ENCODE data around the gene KSR1.
"Not testable (repeated sequence)": the region's sequence is repeated elsewhere in the genome, so short reads cannot be mapped to it uniquely, and the experiment has no call there.

The KSR1 gene

DNA sequence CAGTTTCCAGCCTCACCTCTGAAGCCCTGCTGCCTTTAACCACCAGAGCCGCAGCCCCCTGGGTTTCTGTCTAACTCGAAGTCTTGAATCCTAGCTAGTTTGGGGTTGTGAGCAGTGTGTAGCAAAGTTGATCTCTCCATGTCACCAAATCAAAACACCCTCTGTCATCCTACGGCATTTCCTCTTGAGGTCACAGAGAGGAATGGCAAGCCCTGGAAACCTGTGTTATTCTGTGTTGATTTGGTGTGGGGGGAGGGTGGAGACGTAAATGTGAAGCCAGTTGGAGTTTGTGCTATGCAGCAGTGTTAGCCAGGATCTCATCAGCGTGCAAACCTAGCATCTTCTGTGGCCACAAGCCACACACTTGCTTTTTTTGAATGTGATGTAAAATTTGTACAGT is 169.6 kb downstream of the KSR1 start:
- Mint-ChIP-seq H3K4me1 (ENCODE audit: low read depth) (peaks cover 29% of the 10 kb centered on the region), H3K27ac (no peak overlapping the region), H3K27me3 (ENCODE audit: low read depth) (no peaks in the 10 kb centered on the region), H3K9me3 (no peaks in the 10 kb centered on the region), H3K4me3 (no peak overlapping the region), H3K36me3 (ENCODE audit: low read depth) (peaks cover 24% of the 10 kb centered on the region)
- no peak for DNase-seq (ENCODE audit: low spot score)

DNA sequence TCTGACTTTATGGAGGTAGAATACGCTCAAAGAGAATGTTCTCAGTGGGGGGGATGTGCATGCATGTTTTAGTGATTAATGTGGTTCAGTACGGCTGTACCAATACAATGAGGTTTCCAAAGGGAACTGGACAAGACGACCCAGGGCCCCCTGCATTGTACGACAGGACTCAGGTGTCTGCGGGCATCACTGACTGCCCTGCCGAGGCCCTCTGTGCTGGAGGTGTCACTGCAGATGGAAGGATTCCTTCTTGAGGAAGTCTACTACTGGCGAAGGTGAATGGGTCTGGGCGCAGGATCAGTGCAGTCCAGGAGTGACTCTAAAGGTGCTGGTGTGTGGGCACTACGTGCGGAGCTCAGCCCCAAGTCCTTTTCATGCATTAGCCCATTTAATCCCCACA is 171.3 kb downstream of the KSR1 start:
- Mint-ChIP-seq H3K36me3 (ENCODE audit: low read depth) (peaks cover 23% of the 10 kb centered on the region), H3K4me1 (ENCODE audit: low read depth) (peaks cover 35% of the 10 kb centered on the region), H3K27ac (no peak overlapping the region), H3K4me3 (no peak overlapping the region), H3K27me3 (ENCODE audit: low read depth) (no peaks in the 10 kb centered on the region), H3K9me3 (no peaks in the 10 kb centered on the region)
- DNase-seq (ENCODE audit: low spot score) = no peak

DNA sequence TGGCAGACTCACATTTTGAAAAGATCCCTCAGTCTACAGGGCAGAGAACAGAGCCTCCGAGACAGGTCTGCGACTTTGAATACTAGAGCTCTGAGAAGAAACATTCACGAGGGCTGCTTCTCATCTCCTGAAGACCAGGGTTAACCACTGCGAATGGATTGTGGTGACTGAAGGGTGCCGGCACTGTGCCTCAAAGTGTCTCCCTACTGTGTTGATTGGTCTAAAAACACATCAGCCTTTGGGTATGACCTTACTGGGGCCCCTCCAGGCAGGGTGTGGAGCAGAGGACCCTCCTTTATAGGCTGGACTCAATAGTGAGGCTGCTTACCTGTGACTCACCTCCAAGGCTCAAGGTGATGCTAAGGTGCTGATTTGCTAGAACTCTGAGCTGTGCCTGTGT is 172.1 kb downstream of the KSR1 start:
- no peak overlapping the region for H3K27ac Mint-ChIP-seq
- H3K27me3 Mint-ChIP-seq (ENCODE audit: low read depth) = no peaks in the 10 kb centered on the region
- H3K36me3 Mint-ChIP-seq (ENCODE audit: low read depth) = peaks cover 17% of the 10 kb centered on the region
- peak; percentile 16 for DNase-seq (ENCODE audit: low spot score)
- no peaks in the 10 kb centered on the region for H3K9me3 Mint-ChIP-seq
- H3K4me1 Mint-ChIP-seq (ENCODE audit: low read depth) = peaks cover 41% of the 10 kb centered on the region
- H3K4me3 Mint-ChIP-seq = no peak overlapping the region

DNA sequence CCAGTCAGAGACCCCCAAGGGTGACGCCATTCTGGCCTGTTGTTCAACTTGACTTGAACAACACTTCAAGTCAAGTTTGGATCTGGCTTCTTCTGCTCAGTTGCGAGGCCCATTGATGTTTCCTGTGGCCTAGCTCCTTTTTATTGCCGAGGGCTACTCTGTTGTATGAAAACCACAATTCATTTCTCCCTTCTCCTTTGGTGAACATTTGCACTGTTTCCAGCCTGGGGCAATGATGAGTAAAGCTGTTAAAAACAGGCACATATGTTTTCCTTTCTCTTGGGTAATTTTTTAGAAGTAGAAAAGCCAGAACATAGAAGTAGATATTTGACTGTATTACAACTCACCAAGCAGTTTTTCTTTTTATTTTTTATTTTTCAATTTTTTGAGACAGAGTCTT is 173.0 kb downstream of the KSR1 start:
- DNase-seq (ENCODE audit: low spot score); H3K9me3 Mint-ChIP-seq; H3K27ac Mint-ChIP-seq; H3K4me3 Mint-ChIP-seq; H3K27me3 Mint-ChIP-seq (ENCODE audit: low read depth): not testable (repeated sequence)
- peaks cover 16% of the 10 kb centered on the region for H3K36me3 Mint-ChIP-seq (ENCODE audit: low read depth)
- peaks cover 44% of the 10 kb centered on the region for H3K4me1 Mint-ChIP-seq (ENCODE audit: low read depth)

- Mint-ChIP-seq H3K36me3 (ENCODE audit: low read depth) (peaks cover 25% of the 10 kb centered on the region), H3K4me3 (peak within 1 kb of the TSS; percentile 95), H3K27me3 (ENCODE audit: low read depth) (no peaks in the 10 kb centered on the region), H3K4me1 (ENCODE audit: low read depth) (peaks cover 52% of the 10 kb centered on the region), H3K9me3 (no peaks in the 10 kb centered on the region), H3K27ac (peak within 1 kb of the TSS; percentile 90)
- peak; percentile 14 for DNase-seq (ENCODE audit: low spot score)
Measured at GRCh38 chr17:27630607-27631410, 174.6 kb downstream of the KSR1 start, which contains the start of gene LGALS9. TSS of gene LGALS9 (plus strand) at chr17:27631188. CDS start at chr17:27631266, 78 bp downstream.

DNA sequence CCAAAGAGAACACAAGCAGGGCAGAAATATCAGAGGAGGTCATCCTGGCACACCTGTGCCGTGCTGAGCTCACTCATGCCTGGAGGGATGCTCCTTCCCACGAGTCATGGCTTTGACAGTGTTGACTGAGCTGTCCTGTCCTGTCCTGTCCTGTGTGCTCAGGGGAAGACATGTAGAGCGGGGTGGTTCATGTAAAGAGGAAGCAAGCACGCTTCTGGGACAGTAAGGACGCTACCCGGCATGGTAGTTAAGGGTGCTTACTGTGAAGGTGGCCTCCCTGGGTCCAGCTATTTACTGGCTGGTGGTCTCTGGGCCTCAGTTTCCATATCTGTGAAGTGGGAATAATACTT is 175.1 kb downstream of the KSR1 start:
- Mint-ChIP-seq H3K36me3 (ENCODE audit: low read depth) (peaks cover 24% of the 10 kb centered on the region), H3K4me3 (peak overlapping the region; percentile 95), H3K9me3 (no peaks in the 10 kb centered on the region), H3K27ac (peak overlapping the region; percentile 90), H3K4me1 (ENCODE audit: low read depth) (peaks cover 52% of the 10 kb centered on the region), H3K27me3 (ENCODE audit: low read depth) (no peaks in the 10 kb centered on the region)
- DNase-seq (ENCODE audit: low spot score) = no peak

- peak overlapping the region; percentile 90 for H3K27ac Mint-ChIP-seq
- H3K36me3 Mint-ChIP-seq (ENCODE audit: low read depth) = peaks cover 24% of the 10 kb centered on the region
- no peaks in the 10 kb centered on the region for H3K27me3 Mint-ChIP-seq (ENCODE audit: low read depth)
- H3K4me1 Mint-ChIP-seq (ENCODE audit: low read depth) = peaks cover 52% of the 10 kb centered on the region
- no peak for DNase-seq (ENCODE audit: low spot score)
- H3K4me3 Mint-ChIP-seq = peak overlapping the region; percentile 95
- no peaks in the 10 kb centered on the region for H3K9me3 Mint-ChIP-seq
Measured at GRCh38 chr17:27631897-27632725, 175.9 kb downstream of the KSR1 start.

DNA sequence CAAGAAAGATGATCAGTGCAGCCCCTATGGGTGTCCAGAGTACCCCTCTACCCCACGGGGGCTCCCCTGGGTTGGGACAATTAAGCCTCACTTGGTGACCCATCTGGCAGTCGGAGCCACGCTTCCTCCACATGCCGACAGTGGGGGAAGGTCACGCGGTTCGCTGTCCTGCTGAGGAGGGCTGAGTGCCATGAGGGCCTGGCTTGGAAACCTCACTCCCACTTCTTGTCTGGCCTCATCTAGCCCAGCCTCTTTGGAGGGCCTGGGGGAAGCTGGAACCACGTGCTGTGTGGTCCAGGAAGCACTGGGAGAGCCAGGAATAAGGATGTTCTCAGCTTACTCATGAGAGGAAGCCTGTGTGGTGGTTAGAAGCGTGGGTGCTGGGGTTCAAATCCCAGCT is 176.5 kb downstream of the KSR1 start:
- Mint-ChIP-seq H3K36me3 (ENCODE audit: low read depth) (peaks cover 24% of the 10 kb centered on the region), H3K4me3 (peak overlapping the region; percentile 95), H3K4me1 (ENCODE audit: low read depth) (peaks cover 50% of the 10 kb centered on the region)
- not testable (repeated sequence) for H3K9me3 Mint-ChIP-seq; H3K27ac Mint-ChIP-seq; DNase-seq (ENCODE audit: low spot score); H3K27me3 Mint-ChIP-seq (ENCODE audit: low read depth)

GRCh38 chr17:27633312-27634025 is 177.2 kb downstream of the KSR1 start:
- Mint-ChIP-seq H3K9me3 (no peaks in the 10 kb centered on the region), H3K36me3 (ENCODE audit: low read depth) (peaks cover 24% of the 10 kb centered on the region), H3K4me3 (peak overlapping the region; percentile 26), H3K27me3 (ENCODE audit: low read depth) (no peaks in the 10 kb centered on the region), H3K27ac (peak overlapping the region; percentile 15), H3K4me1 (ENCODE audit: low read depth) (peaks cover 43% of the 10 kb centered on the region)
- DNase-seq (ENCODE audit: low spot score) = no peak

DNA sequence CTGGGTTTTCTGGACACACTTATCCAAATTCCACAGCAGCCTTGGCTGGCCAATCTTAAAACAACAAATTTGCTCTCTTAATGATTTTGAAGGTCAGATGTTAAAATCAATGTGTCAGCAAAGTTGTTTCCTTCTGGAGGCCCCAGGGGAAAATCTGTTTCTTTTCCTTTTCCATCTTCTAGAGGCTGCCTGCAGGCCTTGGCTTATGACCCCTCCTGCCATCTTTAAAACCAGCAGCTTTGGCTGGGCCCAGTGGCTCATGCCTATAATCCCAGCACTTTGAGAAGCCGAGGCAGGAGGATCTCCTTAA is 177.7 kb downstream of the KSR1 start:
- H3K36me3 Mint-ChIP-seq (ENCODE audit: low read depth) = peaks cover 25% of the 10 kb centered on the region
- no peak for DNase-seq (ENCODE audit: low spot score)
- no peaks in the 10 kb centered on the region for H3K27me3 Mint-ChIP-seq (ENCODE audit: low read depth)
- H3K4me3 Mint-ChIP-seq = no peak overlapping the region
- H3K9me3 Mint-ChIP-seq = no peaks in the 10 kb centered on the region
- H3K27ac Mint-ChIP-seq = no peak overlapping the region
- peaks cover 41% of the 10 kb centered on the region for H3K4me1 Mint-ChIP-seq (ENCODE audit: low read depth)

- no peak for DNase-seq (ENCODE audit: low spot score)
- H3K4me3 Mint-ChIP-seq = no peak overlapping the region
- no peaks in the 10 kb centered on the region for H3K27me3 Mint-ChIP-seq (ENCODE audit: low read depth)
- H3K27ac Mint-ChIP-seq = no peak overlapping the region
- H3K4me1 Mint-ChIP-seq (ENCODE audit: low read depth) = peaks cover 36% of the 10 kb centered on the region
- peaks cover 27% of the 10 kb centered on the region for H3K36me3 Mint-ChIP-seq (ENCODE audit: low read depth)
- H3K9me3 Mint-ChIP-seq = no peaks in the 10 kb centered on the region
Measured at GRCh38 chr17:27634776-27635175, 178.5 kb downstream of the KSR1 start.

DNA sequence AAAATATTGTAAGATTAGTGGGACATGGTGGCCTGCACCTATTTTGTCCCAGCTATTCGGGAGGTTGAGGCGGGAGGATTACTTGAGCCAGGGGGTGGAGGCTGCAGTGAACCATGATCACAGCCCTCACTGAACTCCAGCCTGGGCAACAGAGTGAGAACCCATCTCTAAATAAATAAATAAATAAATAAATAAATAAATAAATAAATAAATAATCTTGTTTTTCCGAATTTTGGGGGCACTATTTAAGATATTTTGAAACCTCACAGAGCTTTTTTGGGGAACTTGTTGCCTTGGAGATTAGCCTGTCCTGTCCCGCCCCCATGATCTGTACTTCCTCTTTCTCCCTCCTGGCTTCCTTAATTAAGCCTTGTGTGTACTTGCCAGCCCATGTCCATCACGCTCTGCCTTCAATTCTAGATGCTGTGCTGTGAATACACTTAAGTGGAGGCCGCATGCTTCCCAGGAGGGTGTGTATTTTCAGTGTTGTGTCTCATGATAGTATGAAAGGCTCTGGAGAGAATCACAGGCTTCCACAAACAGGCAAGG is 179.1 kb downstream of the KSR1 start:
- Mint-ChIP-seq H3K27ac (peak overlapping the region; percentile 42), H3K4me1 (ENCODE audit: low read depth) (peaks cover 30% of the 10 kb centered on the region), H3K27me3 (ENCODE audit: low read depth) (no peaks in the 10 kb centered on the region), H3K36me3 (ENCODE audit: low read depth) (peaks cover 29% of the 10 kb centered on the region), H3K4me3 (no peak overlapping the region), H3K9me3 (no peaks in the 10 kb centered on the region)
- DNase-seq (ENCODE audit: low spot score) = no peak

- not testable (repeated sequence) for H3K9me3 Mint-ChIP-seq; DNase-seq (ENCODE audit: low spot score); H3K27ac Mint-ChIP-seq; H3K4me3 Mint-ChIP-seq; H3K27me3 Mint-ChIP-seq (ENCODE audit: low read depth)
- H3K36me3 Mint-ChIP-seq (ENCODE audit: low read depth) = peaks cover 32% of the 10 kb centered on the region
- H3K4me1 Mint-ChIP-seq (ENCODE audit: low read depth) = peaks cover 25% of the 10 kb centered on the region
Measured at GRCh38 chr17:27636005-27636520, 179.8 kb downstream of the KSR1 start.

Measured in T-helper 2 cell treated with Interferon-gamma antibody and Interleukin-4, amounts not matched to agents 5 μg/mL and 100 μg/mL, for 36 hours (primary cell).